GM18499 (cell line): ENCODE measurements around the gene TFCP2L1.
"Not testable (repeated sequence)": the region's sequence is repeated elsewhere in the genome, so short reads cannot be mapped to it uniquely, and the experiment has no call there.

ENCODE experiments used
- ATAC-seq: cut with Tn5 transposase; IDR thresholded peaks from one replicate; pipeline ENCODE4 v1.9.1; 2021; ENCODE audit warnings: moderate number of reproducible peaks; ENCODE audit not compliant: insufficient read depth, unreplicated experiment

The TFCP2L1 gene, protein sequence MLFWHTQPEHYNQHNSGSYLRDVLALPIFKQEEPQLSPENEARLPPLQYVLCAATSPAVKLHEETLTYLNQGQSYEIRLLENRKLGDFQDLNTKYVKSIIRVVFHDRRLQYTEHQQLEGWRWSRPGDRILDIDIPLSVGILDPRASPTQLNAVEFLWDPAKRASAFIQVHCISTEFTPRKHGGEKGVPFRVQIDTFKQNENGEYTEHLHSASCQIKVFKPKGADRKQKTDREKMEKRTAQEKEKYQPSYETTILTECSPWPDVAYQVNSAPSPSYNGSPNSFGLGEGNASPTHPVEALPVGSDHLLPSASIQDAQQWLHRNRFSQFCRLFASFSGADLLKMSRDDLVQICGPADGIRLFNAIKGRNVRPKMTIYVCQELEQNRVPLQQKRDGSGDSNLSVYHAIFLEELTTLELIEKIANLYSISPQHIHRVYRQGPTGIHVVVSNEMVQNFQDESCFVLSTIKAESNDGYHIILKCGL

DNA sequence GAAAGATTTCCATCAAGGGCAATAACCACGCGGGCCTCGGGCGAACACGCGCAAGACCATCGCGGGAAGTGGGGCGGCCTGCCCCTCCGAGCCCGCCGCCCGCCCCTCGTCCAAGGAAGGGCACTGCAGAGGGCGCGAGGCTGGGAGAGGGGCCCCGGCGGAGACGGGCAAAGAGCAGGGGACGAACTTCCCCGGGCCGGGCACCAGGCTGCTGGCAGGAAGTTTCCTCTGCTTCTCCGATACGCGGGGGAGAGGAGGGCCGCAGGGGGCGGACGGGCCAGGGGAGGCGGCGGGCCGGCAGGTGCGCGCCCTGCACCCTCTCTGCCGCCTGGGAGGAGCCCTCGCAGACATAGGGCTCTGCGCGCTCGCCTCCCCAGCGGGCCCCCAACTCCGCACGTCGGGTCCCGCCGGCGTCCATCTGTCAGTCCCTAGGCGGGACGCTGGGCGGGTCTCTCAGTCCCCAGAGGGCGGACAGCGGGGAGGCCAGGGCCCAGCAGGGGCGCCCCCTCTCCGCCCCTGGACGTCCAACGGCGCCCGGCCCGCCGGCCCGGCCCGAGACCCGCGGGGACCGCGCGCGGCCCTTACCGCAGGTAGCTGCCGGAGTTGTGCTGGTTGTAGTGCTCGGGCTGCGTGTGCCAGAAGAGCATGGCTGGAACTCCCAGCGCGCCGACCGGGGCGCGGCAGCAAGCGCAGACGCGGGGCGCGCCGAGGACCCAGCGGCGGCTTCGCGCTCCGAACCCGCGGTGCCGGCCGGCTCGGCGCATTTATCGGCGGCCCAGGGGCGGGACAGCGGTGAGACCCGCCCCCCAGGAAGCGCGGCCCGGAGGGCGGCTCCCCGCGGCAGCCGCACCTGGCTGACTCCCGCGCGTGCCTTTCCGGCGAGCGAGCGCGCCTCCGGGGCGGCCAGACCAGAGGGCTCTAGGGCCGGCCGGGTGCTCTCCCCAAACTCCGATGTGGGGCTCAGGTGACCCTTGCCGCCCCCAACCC is at the start of gene TFCP2L1:
TSS of gene TFCP2L1 (minus strand) at position 740 of the 987 bp plus-strand sequence. CDS start at position 647, 93 bp downstream.
- no peak for ATAC-seq

DNA sequence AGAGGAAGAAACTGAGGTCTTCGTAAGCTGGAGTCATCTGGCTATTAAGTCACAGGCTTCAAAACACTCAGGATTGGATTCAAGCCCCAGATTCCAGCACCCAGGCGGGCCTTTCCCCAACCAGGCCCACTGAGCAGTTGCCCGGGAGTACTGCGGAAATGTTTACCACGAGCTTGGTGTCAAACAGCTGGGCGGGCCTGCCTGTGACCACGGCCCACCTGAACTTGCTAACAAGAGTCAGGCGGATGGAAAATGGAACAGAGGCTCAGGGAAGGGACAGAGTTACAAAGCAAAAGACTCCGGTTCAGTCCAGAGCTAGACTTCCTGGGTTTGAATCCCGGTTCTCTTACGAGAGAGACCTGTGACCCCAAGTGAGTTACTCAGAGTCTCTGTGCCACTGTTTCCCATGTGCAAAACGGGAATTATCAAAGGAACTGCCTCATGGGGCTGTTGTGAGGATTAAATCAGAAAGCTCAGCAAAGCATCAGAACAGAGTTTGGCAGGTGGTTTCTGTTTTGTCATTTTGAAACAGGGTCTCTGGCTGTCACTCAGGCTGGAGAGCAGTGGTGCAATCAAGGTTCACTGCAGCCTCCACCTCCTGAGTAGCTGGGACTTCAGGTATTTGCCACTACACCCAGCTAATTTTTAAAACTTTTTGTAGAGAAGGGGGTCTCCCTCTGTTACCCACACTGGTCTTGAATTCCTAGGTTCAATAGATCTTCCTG is 49.0 kb upstream of the TFCP2L1 start:
- peak; percentile 80 for ATAC-seq

DNA sequence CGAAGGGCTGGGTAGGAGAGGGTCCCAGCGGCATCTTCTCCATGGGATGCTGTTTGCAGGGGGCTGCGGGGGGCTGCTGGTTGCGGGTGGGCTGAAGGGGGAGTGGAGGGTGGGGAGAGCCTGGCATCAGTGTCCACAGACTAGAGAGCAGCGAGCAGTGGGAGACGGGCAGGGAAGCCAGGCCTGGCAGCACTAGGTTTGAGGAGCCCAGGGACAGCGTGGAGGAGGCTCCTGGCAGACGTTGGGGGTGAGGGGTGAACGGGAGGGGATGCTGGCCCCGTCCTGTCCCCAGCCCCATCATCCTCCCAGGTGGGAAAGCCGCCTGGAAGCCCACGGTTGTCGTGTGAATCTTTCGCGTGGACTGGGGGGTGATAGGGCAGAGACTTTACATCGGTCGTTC is 48.2 kb upstream of the TFCP2L1 start:
- ATAC-seq: no peak

DNA sequence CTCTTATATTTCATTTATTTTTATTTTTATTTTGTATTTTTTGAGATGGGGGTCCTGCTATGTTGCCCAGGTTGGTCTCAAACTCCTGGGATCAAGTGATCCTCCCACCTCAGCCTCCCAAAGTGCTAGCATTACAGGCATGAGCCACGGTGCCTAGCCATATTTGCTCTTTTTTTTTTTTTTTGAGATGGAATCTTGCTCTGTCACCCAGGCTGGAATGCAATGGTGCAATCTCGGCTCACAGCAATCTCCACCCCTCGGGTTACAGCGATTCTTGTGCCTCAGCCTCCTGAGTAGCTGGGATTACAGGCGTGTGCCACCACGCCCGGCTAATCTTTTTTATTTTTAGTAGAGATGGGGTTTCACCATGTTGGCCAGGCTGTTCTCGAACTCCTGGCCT is 46.3 kb upstream of the TFCP2L1 start:
- ATAC-seq: not testable (repeated sequence)

DNA sequence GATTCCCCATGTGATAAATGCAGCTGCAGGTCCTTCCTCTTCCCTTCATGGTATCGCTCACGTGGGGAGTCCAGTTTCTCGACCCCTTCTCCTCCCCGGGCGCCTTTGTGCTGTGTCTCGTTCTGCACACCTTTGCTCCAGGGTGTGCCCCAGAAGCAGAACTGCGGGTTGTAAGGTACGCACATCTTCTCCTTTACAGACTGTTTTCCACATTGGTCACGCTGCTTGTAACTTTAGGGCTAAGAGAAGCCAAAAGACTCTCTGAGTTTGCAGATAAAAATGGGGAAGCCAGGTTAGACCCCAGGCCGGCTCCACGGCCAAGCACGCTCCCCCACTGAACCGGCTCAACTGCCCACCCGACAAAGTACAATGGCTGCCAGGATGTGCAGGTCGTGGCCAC is 45.9 kb upstream of the TFCP2L1 start:
- ATAC-seq: no peak

DNA sequence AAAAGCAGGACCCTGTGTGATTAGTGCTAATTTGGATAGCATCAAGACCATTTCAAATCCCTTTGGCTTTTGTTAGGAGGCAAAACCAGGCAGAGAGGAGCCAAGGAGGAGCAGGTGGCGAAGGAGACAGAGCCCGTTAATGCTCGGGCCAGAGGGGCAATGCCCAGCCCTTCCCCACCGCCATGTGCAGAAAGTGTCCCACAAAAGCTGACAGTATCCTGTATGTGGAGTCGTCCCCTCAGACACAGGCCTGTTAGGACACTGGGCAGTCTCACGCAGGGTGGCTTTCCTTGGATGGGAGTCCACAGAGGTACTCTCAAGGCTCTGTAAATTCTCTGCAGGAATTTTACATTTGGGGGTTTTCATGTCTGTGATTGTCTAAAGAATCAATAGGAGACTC is 44.8 kb upstream of the TFCP2L1 start:
- no peak for ATAC-seq

DNA sequence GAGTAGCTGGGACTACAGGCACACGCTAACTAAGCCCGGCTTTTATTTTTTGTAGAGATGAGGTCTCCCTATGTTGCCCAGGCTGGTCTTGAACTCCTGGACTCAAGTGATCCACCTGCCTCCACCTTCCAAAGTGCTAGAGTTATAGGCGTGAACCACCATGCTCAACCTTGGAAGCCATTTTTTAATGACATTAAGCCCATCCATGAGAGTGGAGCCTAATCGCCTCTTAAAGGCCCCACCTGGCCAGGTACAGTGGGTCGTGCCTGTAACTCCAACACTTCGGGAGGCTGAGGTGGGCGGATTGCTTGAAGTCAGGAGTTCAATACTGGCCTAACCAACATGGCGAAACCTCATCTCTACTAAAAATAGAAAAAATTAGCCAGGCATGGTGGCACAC is 41.6 kb upstream of the TFCP2L1 start:
- no peak for ATAC-seq

DNA sequence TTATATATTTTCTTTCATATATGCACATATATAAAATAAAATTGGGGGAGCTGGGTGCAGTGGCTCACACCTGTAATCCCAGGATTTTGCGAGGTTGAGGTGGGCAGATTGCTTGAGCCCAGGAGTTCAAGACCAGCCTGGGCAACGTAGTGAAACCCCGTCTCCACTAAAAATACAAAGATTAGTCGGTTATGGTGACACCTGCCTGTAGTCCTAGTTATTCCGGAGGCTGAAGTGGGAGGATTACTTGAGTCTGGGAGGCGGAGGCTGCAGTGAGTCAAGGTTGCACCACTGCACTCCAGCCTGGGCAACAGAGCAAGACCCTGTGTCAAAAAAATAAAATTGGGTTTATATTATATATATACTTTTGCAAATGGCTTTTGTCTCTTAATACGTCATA is 39.6 kb upstream of the TFCP2L1 start:
- no peak for ATAC-seq

DNA sequence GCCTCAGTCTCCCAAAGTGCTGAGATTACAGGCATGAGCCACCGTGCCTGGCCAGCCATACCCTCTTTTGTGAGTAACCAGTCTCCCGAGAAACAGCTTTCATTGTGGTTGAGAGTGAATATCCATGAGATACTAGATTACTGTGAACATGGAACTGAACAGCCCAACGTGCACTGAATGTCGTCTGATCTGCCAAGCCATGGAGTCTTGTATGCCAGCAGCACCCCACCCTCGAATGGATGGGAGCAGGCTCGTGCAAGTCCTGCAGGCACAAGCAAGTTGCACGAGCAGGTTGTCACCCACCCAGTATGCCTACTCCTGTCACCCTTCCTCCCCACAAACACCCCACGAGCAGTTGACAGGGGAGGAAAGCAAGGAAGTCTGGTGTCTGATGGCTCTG is 36.5 kb upstream of the TFCP2L1 start:
- ATAC-seq: no peak

DNA sequence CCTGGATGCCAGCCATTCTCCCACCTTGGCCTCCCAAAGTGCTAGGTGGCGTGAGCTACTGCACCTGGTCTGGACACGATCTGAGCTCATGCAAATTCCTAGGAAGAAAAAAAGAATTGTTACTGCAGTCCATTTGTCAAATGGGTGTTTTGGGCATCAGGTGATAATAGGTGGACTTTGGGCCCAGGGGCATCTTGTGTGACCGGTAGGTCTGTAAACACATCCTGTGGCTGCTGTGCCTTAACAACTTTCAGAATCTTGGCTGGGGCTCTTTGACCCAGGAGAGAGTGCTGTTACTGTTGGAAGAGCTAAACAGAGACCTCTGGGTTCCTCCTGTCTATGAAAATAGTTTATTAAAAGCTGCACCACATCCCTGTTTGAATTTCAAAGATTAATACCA is 34.9 kb upstream of the TFCP2L1 start:
- no peak for ATAC-seq

DNA sequence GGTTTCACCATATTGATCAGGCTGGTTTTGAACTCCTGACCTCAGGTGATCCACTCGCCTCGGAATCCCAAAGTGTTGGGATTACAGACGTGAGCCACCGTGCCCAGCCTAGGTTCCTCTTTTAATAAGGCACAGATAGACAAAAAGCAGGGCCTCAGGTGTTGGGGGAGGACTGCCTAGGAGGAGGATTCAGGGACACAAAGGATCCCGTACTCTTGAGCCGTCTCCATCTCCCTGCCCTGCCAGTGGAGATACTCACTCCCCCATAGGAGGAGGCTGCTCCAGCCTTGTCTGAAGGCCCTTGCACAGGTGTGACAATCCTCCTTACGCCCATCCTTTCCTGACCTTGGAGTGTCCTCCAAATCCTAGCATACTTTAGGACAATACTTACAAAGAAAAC is 32.0 kb upstream of the TFCP2L1 start:
- ATAC-seq: no peak

DNA sequence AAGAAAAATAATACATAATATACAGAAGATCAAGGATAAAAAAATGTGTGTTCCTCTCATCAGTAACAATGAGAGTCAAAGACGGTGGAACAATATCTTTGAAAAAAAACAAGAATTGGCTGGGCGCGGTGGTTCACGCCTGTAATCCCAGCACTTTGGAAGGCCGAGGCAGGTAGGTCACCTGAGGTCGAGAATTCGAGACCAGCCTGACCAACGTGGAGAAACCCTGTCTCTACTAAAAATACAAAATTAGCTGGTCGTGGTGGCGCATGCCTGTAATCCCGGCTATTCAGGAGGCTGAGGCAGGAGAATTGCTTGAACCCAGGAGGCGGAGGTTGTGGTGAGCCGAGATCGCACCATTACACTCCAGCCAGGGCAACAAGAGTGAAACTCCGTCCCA is 28.7 kb upstream of the TFCP2L1 start:
- not testable (repeated sequence) for ATAC-seq

DNA sequence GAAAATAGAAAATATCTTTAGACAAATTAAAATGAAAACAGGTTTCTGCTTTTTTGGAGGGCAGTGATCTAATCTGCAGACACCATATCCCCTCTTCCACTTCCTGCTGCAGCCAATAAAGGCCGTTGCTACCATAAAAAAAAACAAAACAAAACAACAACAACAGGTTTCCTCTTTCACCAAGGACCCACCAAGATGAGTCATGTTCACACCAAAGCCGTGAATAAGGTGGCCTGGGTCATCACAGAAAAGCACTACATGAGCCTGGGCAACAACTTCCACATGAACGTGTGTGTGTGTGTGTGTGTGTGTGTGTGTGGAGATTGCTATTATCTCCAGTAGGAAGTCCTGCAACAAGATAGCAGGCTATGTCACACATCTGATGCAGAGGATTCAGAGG is 24.8 kb upstream of the TFCP2L1 start:
- ATAC-seq: no peak

DNA sequence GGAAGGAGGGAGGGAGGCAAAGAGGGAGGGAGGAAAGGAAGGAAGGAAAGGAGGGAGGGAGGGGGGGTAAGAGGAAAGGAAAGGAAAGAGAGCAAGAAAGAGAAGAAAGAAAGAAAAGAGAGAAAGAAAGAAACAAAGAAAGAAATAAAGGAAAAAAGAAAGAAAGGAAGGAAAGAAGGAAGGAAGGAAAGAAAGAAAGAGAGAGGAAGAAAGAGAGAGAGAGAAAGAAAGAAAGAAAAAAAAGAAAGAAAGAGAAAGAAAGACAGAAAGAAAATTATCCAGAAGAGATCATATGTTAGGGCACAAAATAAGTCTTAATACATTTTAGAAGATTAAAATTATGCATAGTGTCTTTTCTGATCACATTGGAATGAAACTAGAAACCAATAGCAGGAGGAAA is 24.3 kb upstream of the TFCP2L1 start:
- ATAC-seq: no peak

DNA sequence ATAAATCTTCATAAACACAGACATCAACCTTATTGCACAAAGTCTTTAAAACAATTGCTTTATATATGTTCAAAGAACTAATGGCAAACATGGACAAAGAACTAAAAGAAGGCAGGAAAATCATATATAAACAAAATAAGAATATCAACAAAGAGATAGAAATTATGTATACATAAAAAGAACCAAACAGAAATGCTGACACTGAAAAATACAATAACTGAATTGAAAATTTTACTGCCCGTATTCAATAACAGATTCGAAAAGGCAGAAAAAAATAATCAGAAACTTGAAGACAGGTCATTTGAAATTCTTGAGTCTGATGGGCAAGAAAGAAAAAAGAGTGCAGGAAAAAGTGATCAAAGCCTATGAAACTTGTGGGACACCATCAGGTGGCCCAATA is 22.0 kb upstream of the TFCP2L1 start:
- no peak for ATAC-seq

DNA sequence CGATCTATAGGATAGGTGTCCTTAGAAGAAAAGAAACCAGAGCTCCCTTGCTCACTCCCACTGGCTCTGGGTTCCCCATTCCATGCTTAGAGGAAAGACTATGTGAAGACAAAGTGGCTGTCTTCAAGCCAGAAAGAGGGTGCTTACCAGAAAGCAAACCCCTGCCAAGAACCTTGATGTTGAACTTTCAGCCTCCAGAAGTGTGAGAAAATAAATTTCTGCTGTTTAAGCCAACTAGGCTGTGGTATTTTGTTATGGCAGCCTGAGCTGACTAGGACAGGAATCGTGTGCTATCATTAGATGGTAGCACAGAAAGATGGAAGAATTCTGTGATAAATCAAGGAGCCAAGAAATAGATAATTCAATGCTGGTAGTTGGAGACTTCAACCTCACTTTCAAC is 19.9 kb upstream of the TFCP2L1 start:
- ATAC-seq: no peak

DNA sequence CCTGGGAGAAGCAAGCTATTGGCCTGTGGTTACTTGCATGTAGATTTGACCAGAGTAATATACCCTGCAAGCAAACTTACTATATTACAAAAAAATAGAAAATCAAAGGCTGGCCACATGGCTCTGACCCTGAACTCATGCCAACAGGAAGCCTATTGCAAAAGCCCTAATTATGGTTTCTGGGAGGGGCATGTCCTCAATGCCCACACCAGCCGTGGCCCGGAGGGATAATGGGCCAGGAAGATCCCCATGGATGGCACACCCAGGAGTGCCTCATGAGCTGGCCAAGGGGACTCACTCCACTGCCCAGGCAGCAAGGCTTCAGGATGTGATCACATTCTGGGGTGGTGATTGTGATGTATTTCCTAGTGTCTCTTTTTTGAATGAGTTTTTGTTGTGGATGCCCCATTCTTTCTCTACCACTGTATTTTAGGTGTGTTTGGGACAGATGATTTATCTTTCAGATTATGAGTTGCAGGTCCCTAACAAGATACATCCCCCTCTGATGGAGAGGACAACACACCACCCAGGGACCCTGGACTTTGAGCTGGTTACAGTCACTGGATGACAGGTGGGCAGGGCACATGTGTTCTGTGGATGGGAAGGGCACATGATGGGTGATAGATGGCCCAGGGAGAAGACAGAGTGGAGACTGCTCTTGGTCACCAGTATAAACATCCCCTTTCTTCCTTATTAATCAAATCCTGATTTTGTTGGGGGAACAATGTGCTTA is 18.7 kb upstream of the TFCP2L1 start:
- ATAC-seq: no peak

DNA sequence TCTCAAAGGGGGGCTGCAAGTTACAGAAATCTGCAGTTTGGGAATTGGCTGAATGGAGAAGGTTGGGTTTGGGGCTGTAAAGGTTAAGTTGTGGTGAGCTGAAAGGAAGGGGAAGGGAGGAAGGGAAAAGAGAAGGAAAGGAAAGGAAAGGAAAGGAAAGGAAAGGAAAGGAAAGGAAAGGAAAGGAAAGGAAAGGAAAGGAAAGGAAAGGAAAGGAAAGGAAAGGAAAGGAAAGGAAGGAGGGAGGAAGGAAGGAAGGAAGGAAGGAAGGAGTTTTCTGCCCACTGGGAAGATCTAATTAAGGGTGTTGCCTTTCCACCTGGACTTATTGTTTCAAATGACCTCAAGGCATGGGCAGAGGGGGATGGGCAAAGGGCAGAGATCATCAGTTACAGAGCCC is 16.2 kb upstream of the TFCP2L1 start:
- ATAC-seq: not testable (repeated sequence)

DNA sequence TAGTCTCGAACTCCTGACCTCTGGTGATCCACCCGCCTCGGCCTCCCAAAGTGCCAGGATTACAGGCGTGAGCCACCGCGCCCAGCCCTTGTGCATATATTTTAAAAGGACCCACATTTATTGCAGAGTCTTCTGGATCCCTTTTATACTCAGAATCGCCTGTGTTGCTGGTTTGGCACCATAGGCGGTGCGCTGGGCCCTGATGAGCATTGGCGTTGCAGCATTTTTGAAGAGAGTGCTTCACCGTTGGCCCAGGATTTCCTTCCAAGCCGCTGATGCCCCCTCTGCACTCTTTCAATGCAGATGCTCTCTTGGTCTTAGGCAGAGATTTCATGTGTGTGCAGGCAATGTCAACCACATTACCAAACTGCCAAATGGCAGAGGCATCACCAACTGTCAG is 13.5 kb upstream of the TFCP2L1 start:
- no peak for ATAC-seq

DNA sequence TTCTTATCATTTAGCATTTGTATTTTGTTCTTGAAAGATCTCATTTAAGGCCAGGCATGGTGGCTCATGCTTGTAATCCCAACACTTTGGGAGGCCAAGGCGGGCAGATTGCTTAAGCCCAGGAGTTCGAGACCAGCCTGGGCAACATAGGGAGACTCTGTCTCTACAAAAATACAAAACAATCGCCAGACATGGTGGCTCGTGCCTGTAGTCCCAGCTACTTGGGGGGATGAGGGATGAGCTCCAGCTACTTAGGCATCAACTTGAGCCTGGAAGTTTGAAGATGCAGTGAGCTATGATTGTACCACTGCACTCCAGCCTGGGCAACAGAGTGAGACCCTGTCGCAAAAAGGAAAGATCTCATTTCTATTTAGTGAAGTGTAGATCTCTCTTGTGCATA is 12.9 kb upstream of the TFCP2L1 start:
- ATAC-seq: not testable (repeated sequence)
